Neural cell (in vitro differentiated cells): Measurements from ENCODE around the gene HSFX3.
"Not testable (repeated sequence)": the region's sequence is repeated elsewhere in the genome, so short reads cannot be mapped to it uniquely, and the experiment has no call there.

Experiments
- POLR2AphosphoS5 ChIP-seq: IDR thresholded peaks from 2 replicates; pipeline ENCODE4 v1.6.1; 2012
- SMC3 ChIP-seq: fragments of 450-650 bp; conservative IDR thresholded peaks from 2 replicates; pipeline ENCODE4 v1.6.1; 2014; ENCODE audit warnings: antibody characterized with exemption, mild to moderate bottlenecking, moderate library complexity; ENCODE audit not compliant: poor library complexity
- TF ChIP-seq, protein P1 (sequence below): fragments of 450-650 bp; IDR thresholded peaks from 2 replicates; pipeline ENCODE4 v1.5.1; 2014; ENCODE audit warnings: antibody characterized with exemption, mild to moderate bottlenecking, moderate library complexity; ENCODE audit not compliant: poor library complexity, severe bottlenecking
- TF ChIP-seq, protein P2 (sequence below): IDR thresholded peaks from 2 replicates; pipeline ENCODE4 v1.6.1; 2012; ENCODE audit warnings: borderline replicate concordance

DNA sequence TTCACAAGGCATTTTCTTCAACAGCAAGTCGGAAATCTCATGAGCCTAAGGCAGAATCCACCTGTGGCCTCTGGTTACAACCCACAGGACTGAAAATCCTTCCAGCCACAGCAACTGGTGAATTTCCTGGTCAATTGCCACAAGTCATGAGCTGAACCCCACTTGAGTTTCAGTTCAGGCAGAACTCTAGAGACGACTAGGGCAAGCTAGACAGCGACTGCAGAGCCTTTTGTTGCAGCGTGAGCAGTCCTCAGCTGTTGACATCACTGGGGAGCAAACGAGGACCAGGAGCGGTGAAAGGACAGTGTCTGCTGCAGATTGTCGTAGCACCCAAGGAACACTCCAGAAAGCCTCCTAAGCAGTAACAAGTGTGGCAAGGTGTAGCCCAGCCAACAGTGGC lies 46.2 kb upstream of the HSFX3 start:
- not testable (repeated sequence) for TF ChIP-seq SMC3, POLR2AphosphoS5
- TF ChIP-seq, protein P1, sequence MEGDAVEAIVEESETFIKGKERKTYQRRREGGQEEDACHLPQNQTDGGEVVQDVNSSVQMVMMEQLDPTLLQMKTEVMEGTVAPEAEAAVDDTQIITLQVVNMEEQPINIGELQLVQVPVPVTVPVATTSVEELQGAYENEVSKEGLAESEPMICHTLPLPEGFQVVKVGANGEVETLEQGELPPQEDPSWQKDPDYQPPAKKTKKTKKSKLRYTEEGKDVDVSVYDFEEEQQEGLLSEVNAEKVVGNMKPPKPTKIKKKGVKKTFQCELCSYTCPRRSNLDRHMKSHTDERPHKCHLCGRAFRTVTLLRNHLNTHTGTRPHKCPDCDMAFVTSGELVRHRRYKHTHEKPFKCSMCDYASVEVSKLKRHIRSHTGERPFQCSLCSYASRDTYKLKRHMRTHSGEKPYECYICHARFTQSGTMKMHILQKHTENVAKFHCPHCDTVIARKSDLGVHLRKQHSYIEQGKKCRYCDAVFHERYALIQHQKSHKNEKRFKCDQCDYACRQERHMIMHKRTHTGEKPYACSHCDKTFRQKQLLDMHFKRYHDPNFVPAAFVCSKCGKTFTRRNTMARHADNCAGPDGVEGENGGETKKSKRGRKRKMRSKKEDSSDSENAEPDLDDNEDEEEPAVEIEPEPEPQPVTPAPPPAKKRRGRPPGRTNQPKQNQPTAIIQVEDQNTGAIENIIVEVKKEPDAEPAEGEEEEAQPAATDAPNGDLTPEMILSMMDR: not testable (repeated sequence)
- TF ChIP-seq, protein P2, sequence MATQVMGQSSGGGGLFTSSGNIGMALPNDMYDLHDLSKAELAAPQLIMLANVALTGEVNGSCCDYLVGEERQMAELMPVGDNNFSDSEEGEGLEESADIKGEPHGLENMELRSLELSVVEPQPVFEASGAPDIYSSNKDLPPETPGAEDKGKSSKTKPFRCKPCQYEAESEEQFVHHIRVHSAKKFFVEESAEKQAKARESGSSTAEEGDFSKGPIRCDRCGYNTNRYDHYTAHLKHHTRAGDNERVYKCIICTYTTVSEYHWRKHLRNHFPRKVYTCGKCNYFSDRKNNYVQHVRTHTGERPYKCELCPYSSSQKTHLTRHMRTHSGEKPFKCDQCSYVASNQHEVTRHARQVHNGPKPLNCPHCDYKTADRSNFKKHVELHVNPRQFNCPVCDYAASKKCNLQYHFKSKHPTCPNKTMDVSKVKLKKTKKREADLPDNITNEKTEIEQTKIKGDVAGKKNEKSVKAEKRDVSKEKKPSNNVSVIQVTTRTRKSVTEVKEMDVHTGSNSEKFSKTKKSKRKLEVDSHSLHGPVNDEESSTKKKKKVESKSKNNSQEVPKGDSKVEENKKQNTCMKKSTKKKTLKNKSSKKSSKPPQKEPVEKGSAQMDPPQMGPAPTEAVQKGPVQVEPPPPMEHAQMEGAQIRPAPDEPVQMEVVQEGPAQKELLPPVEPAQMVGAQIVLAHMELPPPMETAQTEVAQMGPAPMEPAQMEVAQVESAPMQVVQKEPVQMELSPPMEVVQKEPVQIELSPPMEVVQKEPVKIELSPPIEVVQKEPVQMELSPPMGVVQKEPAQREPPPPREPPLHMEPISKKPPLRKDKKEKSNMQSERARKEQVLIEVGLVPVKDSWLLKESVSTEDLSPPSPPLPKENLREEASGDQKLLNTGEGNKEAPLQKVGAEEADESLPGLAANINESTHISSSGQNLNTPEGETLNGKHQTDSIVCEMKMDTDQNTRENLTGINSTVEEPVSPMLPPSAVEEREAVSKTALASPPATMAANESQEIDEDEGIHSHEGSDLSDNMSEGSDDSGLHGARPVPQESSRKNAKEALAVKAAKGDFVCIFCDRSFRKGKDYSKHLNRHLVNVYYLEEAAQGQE: not testable (repeated sequence)
